ENCODE results near the gene OR4E2.
"Not testable (repeated sequence)": the region's sequence is repeated elsewhere in the genome, so short reads cannot be mapped to it uniquely, and the experiment has no call there.

Gene OR4E2

DNA sequence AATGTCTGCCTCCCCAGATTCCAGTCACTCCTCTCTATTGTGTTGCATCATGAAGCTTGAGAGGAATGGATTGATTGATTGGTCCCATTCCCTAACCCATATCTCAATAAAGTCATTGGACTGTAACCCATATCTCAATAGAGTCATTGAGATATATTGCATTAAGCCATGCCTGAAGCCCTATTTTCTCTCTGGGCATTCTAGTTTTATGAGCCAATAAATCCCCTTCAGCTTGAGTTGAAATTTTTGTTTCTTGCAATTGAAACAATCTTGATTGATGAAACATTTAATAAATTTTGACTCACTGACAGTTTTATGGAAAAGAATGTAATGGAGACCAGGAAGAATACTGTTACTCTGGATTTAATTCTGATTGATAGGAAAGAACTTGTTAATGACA lies 40.8 kb downstream of the OR4E2 start:
- no peak for DNase-seq (ENCODE audit: low read depth in 2 of 2, low spot score in 1 of 2)

DNA sequence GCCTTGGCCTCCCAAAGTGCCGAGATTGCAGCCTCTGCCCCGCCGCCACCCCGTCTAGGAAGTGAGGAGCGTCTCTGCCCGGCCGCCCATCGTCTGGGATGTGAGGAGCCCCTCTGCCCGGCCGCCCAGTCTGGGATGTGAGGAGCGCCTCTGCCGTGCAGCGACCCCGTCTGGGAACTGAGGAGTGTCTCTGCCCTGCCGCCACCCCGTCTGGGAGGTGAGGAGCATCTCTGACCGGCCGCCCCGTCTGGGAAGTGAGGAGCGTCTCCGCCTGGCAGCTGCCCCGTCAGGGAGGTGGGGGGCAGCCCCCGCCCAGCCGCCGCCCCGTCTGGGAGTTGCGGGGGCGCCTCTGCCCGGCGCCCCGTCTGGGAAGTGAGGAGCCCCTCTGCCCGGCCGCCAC lies 44.0 kb downstream of the OR4E2 start:
- not testable (repeated sequence) for DNase-seq (ENCODE audit: low read depth in 2 of 2, low spot score in 1 of 2)

DNA sequence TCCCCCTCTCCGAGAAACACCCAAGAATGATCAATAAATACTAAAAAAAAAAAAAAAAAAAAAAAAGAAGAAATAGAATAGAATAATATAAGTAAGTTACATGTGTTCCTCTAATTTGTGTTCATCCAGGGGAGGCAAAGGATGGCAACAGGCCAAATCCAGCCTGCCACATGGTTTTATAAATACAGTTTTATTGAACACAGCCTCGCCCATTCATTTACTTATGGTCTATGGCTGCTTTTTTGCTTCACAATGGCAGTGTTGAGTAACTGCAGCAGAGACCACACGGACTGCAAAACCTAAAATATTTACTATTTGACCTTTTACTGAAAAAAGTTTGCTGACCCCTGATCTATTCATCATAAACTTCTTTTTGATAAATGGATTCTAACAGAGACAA lies 44.9 kb downstream of the OR4E2 start:
- DNase-seq (ENCODE audit: low read depth in 2 of 2, low spot score in 1 of 2), result not testable (repeated sequence)

DNA sequence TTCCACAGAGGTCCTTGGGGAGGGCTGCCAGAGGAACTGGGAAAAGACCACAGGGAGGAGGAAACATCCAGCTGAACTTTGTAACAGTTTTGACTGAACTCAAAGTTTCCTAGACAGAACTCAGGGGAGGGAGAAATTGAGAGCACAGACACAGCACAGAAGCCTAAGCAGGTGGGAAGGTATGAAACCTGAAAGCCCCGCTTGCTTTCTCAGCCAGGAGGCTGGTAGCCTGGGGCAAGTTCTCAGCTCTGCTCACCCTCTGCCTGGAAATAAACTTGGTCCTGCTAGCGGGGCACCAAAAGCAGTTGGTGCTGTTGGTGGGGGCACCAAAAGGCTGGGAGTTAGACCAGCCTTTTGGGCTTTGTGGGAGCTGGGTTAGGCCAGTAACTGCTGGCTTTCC lies 45.9 kb downstream of the OR4E2 start:
- DNase-seq (ENCODE audit: low read depth in 2 of 2, low spot score in 1 of 2), result no peak

DNA sequence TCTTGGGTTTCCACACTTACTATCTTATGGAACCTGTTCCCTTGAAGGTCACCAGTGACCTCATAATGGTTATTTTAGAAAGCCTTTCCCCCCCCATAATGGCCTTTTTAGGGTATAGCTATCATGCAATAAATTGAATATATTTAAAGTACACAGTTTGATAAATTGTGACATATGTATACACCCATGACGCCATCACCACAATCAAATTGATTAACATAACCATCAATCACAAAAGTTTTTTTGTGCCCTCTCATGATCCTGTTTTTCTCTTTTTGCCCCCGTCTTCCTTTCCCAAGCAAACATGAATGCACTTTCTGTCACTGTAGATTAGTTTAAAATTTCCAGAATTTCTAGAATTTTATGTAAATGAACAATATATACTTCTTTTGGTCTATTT lies 48.7 kb downstream of the OR4E2 start:
- DNase-seq (ENCODE audit: low read depth in 2 of 2, low spot score in 1 of 2), result no peak

DNA sequence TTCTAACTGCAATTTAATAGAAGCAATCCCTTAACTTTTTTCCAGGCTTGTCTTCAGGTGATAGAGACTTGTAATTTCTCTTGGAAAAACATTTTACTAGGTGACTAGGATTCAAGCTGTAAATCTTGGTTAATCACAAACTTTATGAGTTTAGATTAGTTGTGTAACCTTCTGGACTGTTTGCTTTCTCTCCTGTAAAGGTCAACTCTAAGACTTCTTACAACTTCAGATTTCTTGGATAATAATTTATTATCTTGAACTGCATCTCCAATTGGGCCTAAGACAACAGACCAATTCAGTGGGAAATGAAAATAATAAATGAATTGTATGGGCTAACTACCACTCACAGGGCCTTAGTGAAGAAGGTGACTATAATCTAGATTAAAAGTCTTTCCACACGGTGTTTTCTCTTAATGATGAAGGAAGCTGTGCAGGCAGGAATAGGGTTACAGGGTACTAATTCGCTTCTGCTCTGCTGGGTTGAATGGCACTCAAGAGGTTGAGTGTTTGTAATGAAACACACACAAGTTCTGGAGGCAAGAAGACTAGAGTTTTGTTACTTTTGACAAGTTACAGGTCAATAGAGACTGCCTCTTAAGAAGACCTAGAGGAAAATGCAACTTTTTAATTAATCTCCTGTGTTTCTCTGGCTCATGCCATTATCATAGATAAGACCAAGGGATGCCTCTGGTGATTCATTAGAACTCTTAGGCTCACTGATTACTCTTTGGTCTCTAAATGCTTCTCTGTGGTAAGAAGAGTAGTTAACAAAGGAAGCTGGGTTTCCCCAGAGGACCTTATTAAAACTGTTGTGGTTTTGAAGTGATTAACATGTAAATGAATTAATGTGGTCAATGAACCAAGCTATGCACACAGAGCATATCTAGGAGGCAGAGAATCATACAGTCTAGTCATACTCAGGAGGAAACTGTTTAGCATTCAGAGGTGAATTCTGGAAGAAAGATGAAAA lies 50.0 kb downstream of the OR4E2 start:
- DNase-seq (ENCODE audit: low read depth in 2 of 2, low spot score in 1 of 2), result no peak

DNA sequence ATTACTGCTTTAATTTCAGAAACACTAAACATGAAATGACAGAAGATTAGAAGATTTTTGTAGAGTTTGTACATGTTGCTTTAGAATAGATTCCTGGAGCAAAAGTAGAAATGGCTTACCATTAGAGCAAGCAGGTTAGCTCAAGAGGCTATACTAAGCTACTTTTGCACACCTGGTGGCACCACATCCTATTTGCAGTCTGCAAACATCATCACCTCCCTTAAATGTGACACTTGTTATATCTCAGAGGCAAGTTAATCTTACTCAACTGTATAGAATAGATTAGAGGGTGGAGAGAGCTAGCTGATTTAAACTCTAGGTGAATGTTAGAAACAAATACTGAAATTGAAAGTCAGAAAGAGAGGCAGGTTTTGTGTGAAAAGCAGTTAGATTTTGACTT lies 50.7 kb downstream of the OR4E2 start:
- no peak for DNase-seq (ENCODE audit: low read depth in 2 of 2, low spot score in 1 of 2)

DNA sequence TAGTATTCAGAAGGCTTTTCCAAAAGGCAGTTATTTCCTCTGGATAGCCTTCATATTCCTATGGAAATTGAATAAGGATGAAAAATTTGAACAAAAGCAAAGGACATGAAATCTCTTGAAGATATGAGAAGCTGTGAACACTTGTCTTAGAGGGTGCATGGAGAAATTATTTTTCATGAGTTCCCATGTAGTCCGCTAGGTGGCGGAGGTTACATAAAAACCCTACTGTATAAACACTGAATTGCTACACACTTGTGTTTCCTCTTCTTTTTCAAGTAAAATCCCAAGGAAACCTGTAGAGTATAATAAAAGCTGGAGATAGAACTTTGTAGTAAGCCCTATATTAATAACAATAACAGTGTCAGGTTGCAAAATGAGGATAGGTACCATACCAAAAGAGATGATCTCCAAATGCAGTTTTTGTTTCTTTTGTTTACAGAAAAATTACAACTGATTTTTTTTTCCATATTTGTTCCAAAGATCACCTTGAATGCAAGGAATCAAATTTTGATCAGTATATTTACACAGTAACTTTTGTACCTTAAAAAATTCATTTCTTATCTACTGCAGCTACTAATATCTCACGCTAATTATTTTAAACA lies 57.8 kb downstream of the OR4E2 start:
- no peak for DNase-seq (ENCODE audit: low read depth in 2 of 2, low spot score in 1 of 2)

DNA sequence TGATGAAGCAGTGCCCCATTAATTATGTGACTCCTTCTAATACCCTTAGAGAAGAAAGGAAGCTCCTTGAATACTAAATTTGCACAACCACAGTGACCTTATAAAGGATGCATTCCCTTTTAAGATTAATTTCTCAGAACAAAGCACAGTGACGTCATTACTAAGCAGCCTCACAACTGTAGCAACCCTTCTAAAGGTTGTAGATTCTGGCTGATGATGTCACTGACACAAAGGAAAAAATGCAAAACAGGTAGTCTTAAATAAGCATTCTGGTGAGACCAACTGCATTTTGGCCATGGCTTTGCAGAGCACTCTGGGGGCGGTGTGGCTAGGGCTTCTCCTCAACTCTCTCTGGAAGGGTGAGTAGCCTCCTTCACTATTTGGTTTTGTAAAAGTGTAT lies 58.4 kb downstream of the OR4E2 start:
- no peak for DNase-seq (ENCODE audit: low read depth in 2 of 2, low spot score in 1 of 2)

DNA sequence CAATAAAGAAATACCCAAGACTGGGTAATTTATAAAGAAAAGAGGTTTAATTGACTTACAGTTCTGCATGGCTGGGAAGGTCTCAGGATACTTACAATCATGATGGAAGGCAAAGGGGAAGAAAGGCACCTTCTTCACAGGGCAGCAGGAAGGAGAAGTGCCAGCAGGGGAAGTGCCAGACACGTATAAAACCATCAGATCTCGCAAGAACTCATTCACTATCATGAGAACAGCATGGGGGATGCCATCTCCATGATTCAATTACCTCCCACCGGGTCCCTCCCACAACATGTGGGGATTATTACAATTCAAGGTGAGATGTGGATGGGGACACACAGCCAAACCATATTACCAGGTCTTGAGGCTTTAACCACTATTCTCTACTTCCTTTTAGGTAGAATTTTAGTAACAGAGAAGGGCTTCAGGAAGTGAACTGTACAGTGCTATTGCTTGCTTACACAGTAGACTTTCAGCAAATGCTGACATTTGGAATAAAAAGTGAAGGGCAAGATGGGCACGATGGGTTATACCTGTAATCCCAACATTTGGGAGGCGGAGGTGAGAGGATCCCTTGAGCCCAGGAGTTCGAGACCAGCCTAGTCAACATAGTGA lies 60.8 kb downstream of the OR4E2 start:
- no peak for DNase-seq (ENCODE audit: low read depth in 2 of 2, low spot score in 1 of 2)

Data from stimulated activated CD8-positive, alpha-beta memory T cell treated with anti-CD3 and anti-CD28 coated beads, Interleukin-4, amount 100 ng/mL, for 4 hours (primary cell).